Measurements from ENCODE around the gene PCBP3.

DNA sequence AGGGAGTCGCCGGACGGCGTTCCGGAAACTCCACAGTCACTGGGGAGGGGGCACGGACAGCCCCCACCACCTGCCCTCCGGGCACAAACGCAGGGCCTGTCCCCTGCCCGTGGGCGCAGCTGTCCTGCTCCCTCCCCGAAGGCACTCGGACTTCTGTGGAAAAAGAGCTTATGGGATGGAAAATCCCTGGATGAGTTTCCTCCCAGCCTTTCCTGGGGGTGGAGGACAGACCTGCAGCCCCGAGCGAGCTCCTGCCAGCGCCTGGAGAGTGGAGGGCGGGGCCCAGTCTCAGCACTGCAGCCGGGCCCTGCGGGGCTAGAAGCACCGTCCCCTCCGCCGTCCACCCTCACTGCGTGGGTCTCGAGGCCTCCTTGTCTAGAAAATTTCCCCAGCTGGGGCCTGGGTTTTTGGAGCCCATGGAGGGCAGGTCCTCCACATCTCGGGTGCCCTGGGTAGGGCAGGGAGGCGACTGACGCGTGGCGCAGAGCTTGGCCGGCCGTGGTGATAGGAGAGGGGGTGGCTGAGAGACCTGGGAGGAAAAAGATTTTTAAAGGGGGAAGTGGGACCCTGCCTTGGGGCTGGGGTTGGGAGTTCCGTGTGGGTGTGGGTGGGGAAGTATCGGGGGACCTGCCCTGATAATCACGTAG is 331.6 kb downstream of the PCBP3 start:
- TF ChIP-seq, protein P1, sequence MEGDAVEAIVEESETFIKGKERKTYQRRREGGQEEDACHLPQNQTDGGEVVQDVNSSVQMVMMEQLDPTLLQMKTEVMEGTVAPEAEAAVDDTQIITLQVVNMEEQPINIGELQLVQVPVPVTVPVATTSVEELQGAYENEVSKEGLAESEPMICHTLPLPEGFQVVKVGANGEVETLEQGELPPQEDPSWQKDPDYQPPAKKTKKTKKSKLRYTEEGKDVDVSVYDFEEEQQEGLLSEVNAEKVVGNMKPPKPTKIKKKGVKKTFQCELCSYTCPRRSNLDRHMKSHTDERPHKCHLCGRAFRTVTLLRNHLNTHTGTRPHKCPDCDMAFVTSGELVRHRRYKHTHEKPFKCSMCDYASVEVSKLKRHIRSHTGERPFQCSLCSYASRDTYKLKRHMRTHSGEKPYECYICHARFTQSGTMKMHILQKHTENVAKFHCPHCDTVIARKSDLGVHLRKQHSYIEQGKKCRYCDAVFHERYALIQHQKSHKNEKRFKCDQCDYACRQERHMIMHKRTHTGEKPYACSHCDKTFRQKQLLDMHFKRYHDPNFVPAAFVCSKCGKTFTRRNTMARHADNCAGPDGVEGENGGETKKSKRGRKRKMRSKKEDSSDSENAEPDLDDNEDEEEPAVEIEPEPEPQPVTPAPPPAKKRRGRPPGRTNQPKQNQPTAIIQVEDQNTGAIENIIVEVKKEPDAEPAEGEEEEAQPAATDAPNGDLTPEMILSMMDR (IDR thresholded peaks at IDR 0.05): no peak
- TF ChIP-seq POLR2A (IDR thresholded peaks at IDR 0.05): no peak
